Liver (tissue), 9 donors: ENCODE results near the gene KIRREL3. TPM values are rescaled to one million over a fixed set of nuclear protein-coding genes. Genes with fewer than 3 reads are reported as not detected.

Experiments used
- DNase-seq: peaks from one replicate; pipeline ENCODE4 v3.0.0-alpha.2; 2017; ENCODE audit warnings: low spot score
- H3K27ac ChIP-seq, 2 donors: one replicate each; pipeline ENCODE4 v1.7.0; 2013; ENCODE audit warnings: inconsistent platforms in 2 of 2, low read length in 2 of 2, control low read depth in 1 of 2, low read depth in 1 of 2, mild to moderate bottlenecking in 1 of 2
- H3K27me3 ChIP-seq, 4 donors: one replicate each; pipeline versions ENCODE4 v1.6.1 to v1.7.0; 2013; ENCODE audit warnings: low read length in 3 of 4, inconsistent platforms in 1 of 4, mild to moderate bottlenecking in 1 of 4, moderate library complexity in 1 of 4; ENCODE audit not compliant: control insufficient read depth in 4 of 4, insufficient read depth in 4 of 4
- H3K36me3 ChIP-seq, 4 donors: one replicate each; pipeline versions ENCODE4 v1.6.1 to v1.7.0; 2013; ENCODE audit warnings: low read length in 3 of 4, mild to moderate bottlenecking in 3 of 4, low read depth in 1 of 4, moderate library complexity in 1 of 4; ENCODE audit not compliant: control insufficient read depth in 4 of 4, insufficient read depth in 3 of 4
- H3K4me1 ChIP-seq, 4 donors: one replicate each; pipeline versions ENCODE4 v1.6.1 to v1.7.0; 2013; ENCODE audit warnings: low read length in 3 of 4, mild to moderate bottlenecking in 3 of 4, moderate library complexity in 1 of 4; ENCODE audit not compliant: control insufficient read depth in 4 of 4, insufficient read depth in 4 of 4
- H3K4me3 ChIP-seq, 3 donors: one replicate each; pipeline versions ENCODE4 v1.6.1 to v1.7.0; 2013; ENCODE audit warnings: low read length in 3 of 3, control low read depth in 1 of 3, low read depth in 1 of 3, mild to moderate bottlenecking in 1 of 3
- H3K9ac ChIP-seq, 2 donors: one replicate each; pipeline ENCODE4 v1.7.0; 2013; ENCODE audit warnings: low read length in 2 of 2, mild to moderate bottlenecking in 2 of 2, moderate library complexity in 2 of 2, control low read depth in 1 of 2, low read depth in 1 of 2
- H3K9me3 ChIP-seq, 4 donors: one replicate each; pipeline versions ENCODE4 v1.6.1 to v1.7.0; 2013; ENCODE audit warnings: low read length in 3 of 4; ENCODE audit not compliant: control insufficient read depth in 4 of 4
- EGR1 ChIP-seq, 2 donors: IDR thresholded peaks; 2 replicates each; pipeline ENCODE4 v1.6.1; 2016 to 2018; ENCODE audit warnings: antibody characterized with exemption in 2 of 2, low read depth in 2 of 2
- FOXA1 ChIP-seq: IDR thresholded peaks from 2 replicates; pipeline ENCODE4 v1.6.1; 2016; ENCODE audit warnings: antibody characterized with exemption
- FOXA2 ChIP-seq: IDR thresholded peaks from 2 replicates; pipeline ENCODE4 v1.6.1; 2016; ENCODE audit warnings: antibody characterized with exemption
- GABPA ChIP-seq, 2 donors: IDR thresholded peaks in 1 of 2; conservative IDR thresholded peaks in 1 of 2; 2 replicates each; pipeline ENCODE4 v1.6.1; 2016; ENCODE audit warnings: antibody characterized with exemption in 2 of 2, mild to moderate bottlenecking in 1 of 2, moderate library complexity in 1 of 2
- HNF4A ChIP-seq, 2 donors: conservative IDR thresholded peaks; 2 replicates each; pipeline ENCODE4 v1.6.1; 2016; ENCODE audit warnings: antibody characterized with exemption in 2 of 2, mild to moderate bottlenecking in 2 of 2
- HNF4G ChIP-seq: IDR thresholded peaks from 2 replicates; pipeline ENCODE4 v1.6.1; 2016; ENCODE audit warnings: antibody characterized with exemption
- JUND ChIP-seq, 2 donors: IDR thresholded peaks; 2 replicates each; pipeline ENCODE4 v1.6.1; 2016; ENCODE audit warnings: antibody characterized with exemption in 2 of 2
- NR2F2 ChIP-seq: IDR thresholded peaks from 2 replicates; pipeline ENCODE4 v1.6.1; 2016; ENCODE audit warnings: antibody characterized with exemption
- RAD21 ChIP-seq, 2 donors: IDR thresholded peaks; 2 replicates each; pipeline ENCODE4 v1.6.1; 2016; ENCODE audit warnings: antibody characterized with exemption in 2 of 2, mild to moderate bottlenecking in 2 of 2
- RXRA ChIP-seq, 2 donors: IDR thresholded peaks; 2 replicates each; pipeline ENCODE4 v1.6.1; 2017 to 2018; ENCODE audit warnings: antibody characterized with exemption in 2 of 2, mild to moderate bottlenecking in 1 of 2
- SP1 ChIP-seq: IDR thresholded peaks from 2 replicates; pipeline ENCODE4 v1.6.1; 2018; ENCODE audit warnings: antibody characterized with exemption, mild to moderate bottlenecking
- YY1 ChIP-seq: IDR thresholded peaks from 2 replicates; pipeline ENCODE4 v1.6.1; 2016; ENCODE audit warnings: antibody characterized with exemption, mild to moderate bottlenecking
- WGBS: extraction: QIAGEN DNeasy Blood & Tissue Kit; methylation state at CpG from one replicate; pipeline ENCODE4 v1.1.7; 2013; 5-methylcytosine and 5-hydroxymethylcytosine counted together
- polyA plus RNA-seq, 2 donors: library from polyadenylated mRNA; stranded (reverse) in 1 of 2; unstranded in 1 of 2; fragments of 200-250 nt in 1 of 2; fragments of >200 nt in 1 of 2; fragmentation: Nextera tagmentation in 1 of 2; extraction: Ambion mirVana in 1 of 2; gene quantifications; one replicate each; pipeline versions ENCODE4 v1.2.1 to v1.2.3, GENCODE V29; 2013 to 2015
- total RNA-seq, 2 donors: library from RNA; depleted of rRNA; stranded (reverse); fragments of >200 nt; gene quantifications; one replicate each; pipeline ENCODE4 v1.2.3, GENCODE V29; 2014
- TF ChIP-seq, protein P1 (sequence below): fragments of 150-350 bp; IDR thresholded peaks from 2 replicates; pipeline ENCODE4 v1.5.1; 2017; ENCODE audit warnings: improper control_type of control experiment, low read depth, low read length; ENCODE audit not compliant: missing input control
- TF ChIP-seq, protein P2 (sequence below): IDR thresholded peaks from 2 replicates; pipeline ENCODE4 v1.6.1; 2016; ENCODE audit warnings: antibody characterized with exemption
- TF ChIP-seq, protein P3 (sequence below): IDR thresholded peaks from 2 replicates; pipeline ENCODE4 v1.6.1; 2016; ENCODE audit warnings: antibody characterized with exemption, mild to moderate bottlenecking
- TF ChIP-seq, protein P4 (sequence below): IDR thresholded peaks from 2 replicates; pipeline ENCODE4 v1.6.1; 2016; ENCODE audit warnings: antibody characterized with exemption
- TF ChIP-seq, protein P5 (sequence below): IDR thresholded peaks from 2 replicates; pipeline ENCODE4 v1.6.1; 2016; ENCODE audit warnings: antibody characterized with exemption
- donor health status: healthy.
- donor health status: healthy.
- donor health status: healthy.
- donor health status: healthy.
- donor health status: healthy.

KIRREL3 gene
- total and polyA plus RNA-seq, 4 donors: 0.03 to 0.29 (median 0.08) TPM; not detected in 1

DNA sequence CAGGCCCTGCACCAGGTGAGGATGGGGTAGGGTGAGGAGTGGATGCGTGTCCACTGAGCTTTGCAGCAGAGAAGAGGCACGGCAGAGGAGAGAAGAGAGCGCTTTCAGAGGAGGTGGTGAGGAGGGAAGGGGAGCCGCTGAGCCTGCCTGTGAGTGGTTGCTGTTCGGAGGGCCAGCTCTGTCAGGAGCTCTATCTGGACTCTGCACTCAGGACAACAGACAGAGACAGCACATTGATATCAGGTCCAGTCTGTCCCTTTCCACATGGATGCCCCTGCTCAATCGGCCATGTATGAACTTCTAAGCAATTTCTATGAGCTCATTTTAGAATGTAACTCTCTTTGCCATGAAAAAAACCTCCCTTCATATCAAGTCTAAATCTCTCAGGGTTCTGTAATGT is 158.6 kb downstream of the KIRREL3 start:
- no peak overlapping the region for H3K27ac ChIP-seq
- no peak for DNase-seq

DNA sequence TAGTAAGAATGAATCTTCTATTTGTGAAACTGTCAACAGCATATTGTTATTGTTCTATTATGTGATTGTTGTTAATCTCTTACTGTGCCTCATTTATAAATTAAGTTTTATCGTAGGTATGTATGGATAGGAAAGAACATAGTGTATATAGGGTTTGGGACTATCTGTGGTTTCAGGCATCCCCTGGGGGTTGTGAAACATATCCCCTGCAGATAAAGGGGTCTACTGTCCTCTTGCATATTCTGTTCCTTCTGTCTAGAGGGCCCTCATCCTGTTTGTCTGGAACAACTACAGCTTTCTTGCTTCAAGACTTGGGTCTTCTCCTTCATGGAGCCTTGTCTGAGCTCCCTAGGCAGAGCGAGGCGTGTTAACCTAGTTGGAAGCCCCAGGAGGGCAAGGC is 159.6 kb downstream of the KIRREL3 start:
- 92% methylated on average over 3 of the region's 3 CpGs for WGBS
- TF ChIP-seq, protein P1, sequence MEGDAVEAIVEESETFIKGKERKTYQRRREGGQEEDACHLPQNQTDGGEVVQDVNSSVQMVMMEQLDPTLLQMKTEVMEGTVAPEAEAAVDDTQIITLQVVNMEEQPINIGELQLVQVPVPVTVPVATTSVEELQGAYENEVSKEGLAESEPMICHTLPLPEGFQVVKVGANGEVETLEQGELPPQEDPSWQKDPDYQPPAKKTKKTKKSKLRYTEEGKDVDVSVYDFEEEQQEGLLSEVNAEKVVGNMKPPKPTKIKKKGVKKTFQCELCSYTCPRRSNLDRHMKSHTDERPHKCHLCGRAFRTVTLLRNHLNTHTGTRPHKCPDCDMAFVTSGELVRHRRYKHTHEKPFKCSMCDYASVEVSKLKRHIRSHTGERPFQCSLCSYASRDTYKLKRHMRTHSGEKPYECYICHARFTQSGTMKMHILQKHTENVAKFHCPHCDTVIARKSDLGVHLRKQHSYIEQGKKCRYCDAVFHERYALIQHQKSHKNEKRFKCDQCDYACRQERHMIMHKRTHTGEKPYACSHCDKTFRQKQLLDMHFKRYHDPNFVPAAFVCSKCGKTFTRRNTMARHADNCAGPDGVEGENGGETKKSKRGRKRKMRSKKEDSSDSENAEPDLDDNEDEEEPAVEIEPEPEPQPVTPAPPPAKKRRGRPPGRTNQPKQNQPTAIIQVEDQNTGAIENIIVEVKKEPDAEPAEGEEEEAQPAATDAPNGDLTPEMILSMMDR: no peak
- no peak for TF ChIP-seq EGR1 (IDR thresholded peaks at IDR 0.05; ENCODE audit: low read depth in 2 of 2)
- no peak for TF ChIP-seq HNF4G
- TF ChIP-seq JUND (IDR thresholded peaks at IDR 0.05): no peak
- TF ChIP-seq, protein P2, sequence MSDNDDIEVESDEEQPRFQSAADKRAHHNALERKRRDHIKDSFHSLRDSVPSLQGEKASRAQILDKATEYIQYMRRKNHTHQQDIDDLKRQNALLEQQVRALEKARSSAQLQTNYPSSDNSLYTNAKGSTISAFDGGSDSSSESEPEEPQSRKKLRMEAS: no peak
- TF ChIP-seq SP1: no peak
- TF ChIP-seq, protein P3, sequence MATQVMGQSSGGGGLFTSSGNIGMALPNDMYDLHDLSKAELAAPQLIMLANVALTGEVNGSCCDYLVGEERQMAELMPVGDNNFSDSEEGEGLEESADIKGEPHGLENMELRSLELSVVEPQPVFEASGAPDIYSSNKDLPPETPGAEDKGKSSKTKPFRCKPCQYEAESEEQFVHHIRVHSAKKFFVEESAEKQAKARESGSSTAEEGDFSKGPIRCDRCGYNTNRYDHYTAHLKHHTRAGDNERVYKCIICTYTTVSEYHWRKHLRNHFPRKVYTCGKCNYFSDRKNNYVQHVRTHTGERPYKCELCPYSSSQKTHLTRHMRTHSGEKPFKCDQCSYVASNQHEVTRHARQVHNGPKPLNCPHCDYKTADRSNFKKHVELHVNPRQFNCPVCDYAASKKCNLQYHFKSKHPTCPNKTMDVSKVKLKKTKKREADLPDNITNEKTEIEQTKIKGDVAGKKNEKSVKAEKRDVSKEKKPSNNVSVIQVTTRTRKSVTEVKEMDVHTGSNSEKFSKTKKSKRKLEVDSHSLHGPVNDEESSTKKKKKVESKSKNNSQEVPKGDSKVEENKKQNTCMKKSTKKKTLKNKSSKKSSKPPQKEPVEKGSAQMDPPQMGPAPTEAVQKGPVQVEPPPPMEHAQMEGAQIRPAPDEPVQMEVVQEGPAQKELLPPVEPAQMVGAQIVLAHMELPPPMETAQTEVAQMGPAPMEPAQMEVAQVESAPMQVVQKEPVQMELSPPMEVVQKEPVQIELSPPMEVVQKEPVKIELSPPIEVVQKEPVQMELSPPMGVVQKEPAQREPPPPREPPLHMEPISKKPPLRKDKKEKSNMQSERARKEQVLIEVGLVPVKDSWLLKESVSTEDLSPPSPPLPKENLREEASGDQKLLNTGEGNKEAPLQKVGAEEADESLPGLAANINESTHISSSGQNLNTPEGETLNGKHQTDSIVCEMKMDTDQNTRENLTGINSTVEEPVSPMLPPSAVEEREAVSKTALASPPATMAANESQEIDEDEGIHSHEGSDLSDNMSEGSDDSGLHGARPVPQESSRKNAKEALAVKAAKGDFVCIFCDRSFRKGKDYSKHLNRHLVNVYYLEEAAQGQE: no peak
- no peak for TF ChIP-seq HNF4A (conservative IDR thresholded peaks at IDR 0.05)
- no peak for TF ChIP-seq GABPA (IDR thresholded peaks at IDR 0.05 in 1 of 2, conservative IDR thresholded peaks at IDR 0.05 in 1 of 2)
- no peak for DNase-seq
- Histone ChIP-seq H3K36me3 (no peaks in the 10 kb centered on the region), H3K27me3 (peaks cover 0 to 3% (median 0%) of the 10 kb centered on the region in 4 donors), H3K4me3 (no peak overlapping the region), H3K9ac (no peak overlapping the region), H3K4me1 (no peaks in the 10 kb centered on the region), H3K27ac (no peak overlapping the region), H3K9me3 (no peaks in the 10 kb centered on the region)

More for the DNA sequence above, 158.6 kb downstream of the KIRREL3 start:
- no peaks in the 10 kb centered on the region for H3K36me3 ChIP-seq
- TF ChIP-seq RXRA (IDR thresholded peaks at IDR 0.05) (no peak), SP1 (no peak), RAD21 (IDR thresholded peaks at IDR 0.05) (no peak), FOXA2 (no peak), JUND (IDR thresholded peaks at IDR 0.05) (no peak), HNF4G (no peak), HNF4A (conservative IDR thresholded peaks at IDR 0.05) (no peak), NR2F2 (no peak), YY1 (no peak), FOXA1 (no peak), GABPA (IDR thresholded peaks at IDR 0.05 in 1 of 2, conservative IDR thresholded peaks at IDR 0.05 in 1 of 2) (no peak)
- TF ChIP-seq, protein P4, sequence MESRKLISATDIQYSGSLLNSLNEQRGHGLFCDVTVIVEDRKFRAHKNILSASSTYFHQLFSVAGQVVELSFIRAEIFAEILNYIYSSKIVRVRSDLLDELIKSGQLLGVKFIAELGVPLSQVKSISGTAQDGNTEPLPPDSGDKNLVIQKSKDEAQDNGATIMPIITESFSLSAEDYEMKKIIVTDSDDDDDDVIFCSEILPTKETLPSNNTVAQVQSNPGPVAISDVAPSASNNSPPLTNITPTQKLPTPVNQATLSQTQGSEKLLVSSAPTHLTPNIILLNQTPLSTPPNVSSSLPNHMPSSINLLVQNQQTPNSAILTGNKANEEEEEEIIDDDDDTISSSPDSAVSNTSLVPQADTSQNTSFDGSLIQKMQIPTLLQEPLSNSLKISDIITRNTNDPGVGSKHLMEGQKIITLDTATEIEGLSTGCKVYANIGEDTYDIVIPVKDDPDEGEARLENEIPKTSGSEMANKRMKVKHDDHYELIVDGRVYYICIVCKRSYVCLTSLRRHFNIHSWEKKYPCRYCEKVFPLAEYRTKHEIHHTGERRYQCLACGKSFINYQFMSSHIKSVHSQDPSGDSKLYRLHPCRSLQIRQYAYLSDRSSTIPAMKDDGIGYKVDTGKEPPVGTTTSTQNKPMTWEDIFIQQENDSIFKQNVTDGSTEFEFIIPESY: no peak
- TF ChIP-seq, protein P3: no peak
- TF ChIP-seq, protein P2: no peak
- TF ChIP-seq, protein P5, sequence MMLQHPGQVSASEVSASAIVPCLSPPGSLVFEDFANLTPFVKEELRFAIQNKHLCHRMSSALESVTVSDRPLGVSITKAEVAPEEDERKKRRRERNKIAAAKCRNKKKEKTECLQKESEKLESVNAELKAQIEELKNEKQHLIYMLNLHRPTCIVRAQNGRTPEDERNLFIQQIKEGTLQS: no peak
- no peak overlapping the region for H3K4me3 ChIP-seq
- H3K27me3 ChIP-seq: peaks cover 0 to 3% (median 0%) of the 10 kb centered on the region in 4 donors
- H3K4me1 ChIP-seq: no peaks in the 10 kb centered on the region
- no peak overlapping the region for H3K9ac ChIP-seq
- no peaks in the 10 kb centered on the region for H3K9me3 ChIP-seq
- 75% methylated on average over 6 of the region's 6 CpGs for WGBS
